Measurements from ENCODE around the gene MRLN.

MRLN gene

GRCh38 chr10:59753267-59753666 lies at the start of gene MRLN:
TSS of gene MRLN (minus strand) at chr10:59753455.
- no peaks in the 10 kb centered on the region for H3K27me3 ChIP-seq (ENCODE audit: low read length)
- no peak within 1 kb of the TSS for H3K27ac ChIP-seq (ENCODE audit: low read depth, low read length)
- H3F3A ChIP-seq (ENCODE audit: insufficient read depth): no peaks in the 10 kb centered on the region
- H3K4me3 ChIP-seq (ENCODE audit: insufficient read depth, low read length, poor library complexity, severe bottlenecking): no peak within 1 kb of the TSS
- TF ChIP-seq CTCF (IDR thresholded peaks at IDR 0.05; ENCODE audit: insufficient read depth, low read length, poor library complexity, severe bottlenecking): no peak
- TF ChIP-seq EZH2phosphoT487 (conservative IDR thresholded peaks at IDR 0.05; ENCODE audit: low read length): no peak
- no peaks in the 10 kb centered on the region for H4K20me1 ChIP-seq (ENCODE audit: low read depth, low read length)
- no peaks in the 10 kb centered on the region for H3K9me3 ChIP-seq (ENCODE audit: insufficient read depth, low read length)
- no peak within 1 kb of the TSS for H3K4me2 ChIP-seq (ENCODE audit: low read depth, low read length, poor library complexity, severe bottlenecking)
- H3K9me2 ChIP-seq (replicated peaks; ENCODE audit: insufficient read depth, low read length): no peaks in the 10 kb centered on the region
- H3K36me3 ChIP-seq (ENCODE audit: low read length): no peaks in the 10 kb centered on the region
- H2AFZ ChIP-seq (ENCODE audit: low read depth, low read length, severe bottlenecking): no peak within 1 kb of the TSS
- no peaks in the 10 kb centered on the region for H3K79me2 ChIP-seq (ENCODE audit: insufficient read depth, low read length)
- H3K9ac ChIP-seq (ENCODE audit: low read length): no peak within 1 kb of the TSS

- H3K9ac ChIP-seq (ENCODE audit: low read length): no peak overlapping the region
- H3K9me2 ChIP-seq (replicated peaks; ENCODE audit: insufficient read depth, low read length): no peaks in the 10 kb centered on the region
- H3K9me3 ChIP-seq (ENCODE audit: insufficient read depth, low read length): no peaks in the 10 kb centered on the region
- H4K20me1 ChIP-seq (ENCODE audit: low read depth, low read length): no peaks in the 10 kb centered on the region
- no peak for TF ChIP-seq EZH2phosphoT487 (conservative IDR thresholded peaks at IDR 0.05; ENCODE audit: low read length)
- no peak for TF ChIP-seq CTCF (IDR thresholded peaks at IDR 0.05; ENCODE audit: insufficient read depth, low read length, poor library complexity, severe bottlenecking)
- no peak overlapping the region for H3K27ac ChIP-seq (ENCODE audit: low read depth, low read length)
- H3K79me2 ChIP-seq (ENCODE audit: insufficient read depth, low read length): no peaks in the 10 kb centered on the region
- no peaks in the 10 kb centered on the region for H3K27me3 ChIP-seq (ENCODE audit: low read length)
- H3K4me2 ChIP-seq (ENCODE audit: low read depth, low read length, poor library complexity, severe bottlenecking): no peak overlapping the region
- H3K36me3 ChIP-seq (ENCODE audit: low read length): peaks cover 38% of the 10 kb centered on the region
- no peak overlapping the region for H3K4me3 ChIP-seq (ENCODE audit: insufficient read depth, low read length, poor library complexity, severe bottlenecking)
- no peaks in the 10 kb centered on the region for H3F3A ChIP-seq (ENCODE audit: insufficient read depth)
- H2AFZ ChIP-seq (ENCODE audit: low read depth, low read length, severe bottlenecking): no peak overlapping the region
These were observed 47.9 kb upstream of the MRLN start for GRCh38 chr10:59801171-59801570.

- no peaks in the 10 kb centered on the region for H3K9me3 ChIP-seq (ENCODE audit: insufficient read depth, low read length)
- H3K4me2 ChIP-seq (ENCODE audit: low read depth, low read length, poor library complexity, severe bottlenecking): no peak overlapping the region
- H3K79me2 ChIP-seq (ENCODE audit: insufficient read depth, low read length): no peaks in the 10 kb centered on the region
- TF ChIP-seq EZH2phosphoT487 (conservative IDR thresholded peaks at IDR 0.05; ENCODE audit: low read length): no peak
- no peak for TF ChIP-seq CTCF (IDR thresholded peaks at IDR 0.05; ENCODE audit: insufficient read depth, low read length, poor library complexity, severe bottlenecking)
- no peaks in the 10 kb centered on the region for H3F3A ChIP-seq (ENCODE audit: insufficient read depth)
- H4K20me1 ChIP-seq (ENCODE audit: low read depth, low read length): no peaks in the 10 kb centered on the region
- no peaks in the 10 kb centered on the region for H3K27me3 ChIP-seq (ENCODE audit: low read length)
- peaks cover 31% of the 10 kb centered on the region for H3K36me3 ChIP-seq (ENCODE audit: low read length)
- H3K27ac ChIP-seq (ENCODE audit: low read depth, low read length): no peak overlapping the region
- no peak overlapping the region for H3K4me3 ChIP-seq (ENCODE audit: insufficient read depth, low read length, poor library complexity, severe bottlenecking)
- H3K9me2 ChIP-seq (replicated peaks; ENCODE audit: insufficient read depth, low read length): no peaks in the 10 kb centered on the region
- no peak overlapping the region for H2AFZ ChIP-seq (ENCODE audit: low read depth, low read length, severe bottlenecking)
- no peak overlapping the region for H3K9ac ChIP-seq (ENCODE audit: low read length)
These were observed 46.2 kb upstream of the MRLN start for GRCh38 chr10:59799421-59799820.
